ENCODE data around the gene PLXNA2. TPM values are rescaled to one million over a fixed set of nuclear protein-coding genes. Genes with fewer than 3 reads are reported as not detected.

Gene PLXNA2
- total and polyA plus RNA-seq, 2 of the 4 experiments (the other 2 are of a cell fraction): 0.72 to 1.1 TPM

DNA sequence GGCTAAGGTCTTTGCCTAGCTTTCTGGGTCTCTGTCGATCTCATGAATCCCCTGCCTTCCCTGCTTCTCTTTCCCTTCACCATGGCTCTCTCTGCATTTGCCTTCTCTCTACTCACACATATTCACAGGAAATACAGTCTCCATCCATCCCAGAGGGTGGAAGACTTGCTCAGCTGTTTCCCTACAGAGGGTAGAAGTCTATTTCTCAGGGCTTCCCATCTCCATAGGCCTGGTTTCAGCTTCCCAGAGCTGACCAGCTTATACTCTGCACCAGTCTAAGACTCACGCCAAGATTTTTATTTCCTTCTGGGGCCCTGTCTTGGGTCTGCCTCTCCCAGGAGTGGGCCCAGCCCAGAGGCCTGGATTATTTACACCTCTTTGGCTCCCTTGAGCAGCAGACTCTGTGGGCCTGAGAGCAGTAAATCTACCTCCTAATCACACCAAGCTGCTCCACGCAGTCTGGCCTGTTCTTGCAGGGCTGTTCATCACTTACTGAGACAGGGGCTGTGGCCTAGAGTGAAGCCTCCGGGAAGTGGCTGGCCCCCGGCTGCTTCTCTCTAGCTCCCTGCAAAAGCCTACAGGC is 102.5 kb downstream of the PLXNA2 start:
- Histone ChIP-seq H3K9ac (ENCODE audit: low read depth, low read length) (no peak overlapping the region), H3K4me3 (ENCODE audit: insufficient read depth, low read depth, low read length) (no peak overlapping the region), H3K18ac (ENCODE audit: low read depth, low read length) (no peak overlapping the region), H3K56ac (ENCODE audit: extremely low read depth, insufficient read depth, low read length) (no peak overlapping the region), H2BK15ac (ENCODE audit: low read depth, low read length) (no peak overlapping the region), H2AK9ac (replicated peaks; ENCODE audit: low read depth, low read length, poor library complexity) (no peak overlapping the region), H4K20me1 (ENCODE audit: insufficient read depth, low read length) (no peaks in the 10 kb centered on the region), H3K4me2 (ENCODE audit: low read depth, low read length) (no peak overlapping the region), H3K14ac (replicated peaks; ENCODE audit: low read depth, low read length) (0 out of 2 replicates have a peak overlapping the region, but pooled peaks have one; percentile 45), H2BK20ac (ENCODE audit: low read depth, low read length) (no peak overlapping the region), H3K4ac (ENCODE audit: low read depth, low read length) (no peak overlapping the region), H3K9me1 (ENCODE audit: insufficient read depth, low read length) (no peaks in the 10 kb centered on the region), H2BK120ac (ENCODE audit: low read depth, low read length) (no peak overlapping the region), H2BK5ac (ENCODE audit: low read depth, low read length, poor library complexity, severe bottlenecking) (no peak overlapping the region), H3K36me3 (ENCODE audit: control insufficient read depth, insufficient read depth, low read length) (no peaks in the 10 kb centered on the region), H3K79me1 (ENCODE audit: low read depth in 1 of 2, low read length in 2 of 2) (no peaks in the 10 kb centered on the region), H3K27ac (ENCODE audit: insufficient read depth, low read length) (no peak overlapping the region), H3K27me3 (ENCODE audit: control insufficient read depth, insufficient read depth, low read length) (no peaks in the 10 kb centered on the region), H2AK5ac (ENCODE audit: low read depth, low read length) (no peak overlapping the region), H3K23ac (ENCODE audit: low read depth, low read length) (no peak overlapping the region), H4K5ac (ENCODE audit: low read depth, low read length) (no peak overlapping the region), H3K4me1 (ENCODE audit: control insufficient read depth, insufficient read depth, low read length) (no peaks in the 10 kb centered on the region), H3K9me3 (ENCODE audit: control insufficient read depth, insufficient read depth, low read length) (no peaks in the 10 kb centered on the region), H4K8ac (ENCODE audit: low read depth in 2 of 2, low read length in 2 of 2) (no peak overlapping the region), H4K91ac (ENCODE audit: insufficient read depth, low read depth, low read length) (no peak overlapping the region), H2AFZ (replicated peaks; ENCODE audit: low read length, poor library complexity) (no peak overlapping the region)
- no peak for TF ChIP-seq SMC3 (IDR thresholded peaks at IDR 0.05; ENCODE audit: low read depth, low read length)
- no peak for TF ChIP-seq MAFK (IDR thresholded peaks at IDR 0.05; ENCODE audit: low read depth, low read length)
- no peak for TF ChIP-seq RAD21 (IDR thresholded peaks at IDR 0.05; ENCODE audit: low read length)
- TF ChIP-seq BHLHE40 (IDR thresholded peaks at IDR 0.05; ENCODE audit: low read depth, low read length): no peak
- no peak for TF ChIP-seq CHD1 (IDR thresholded peaks at IDR 0.05; ENCODE audit: low read depth, low read length)
- ATAC-seq (ENCODE audit: low read depth) (no peak), DNase-seq (no peak)
- WGBS, 2 experiments (ENCODE audit: extremely low coverage in 2 of 2, insufficient read length in 1 of 2): 30% methylated on average over 2 of the region's 5 CpGs; no CpG with 5 or more reads in 1 of the 2 experiments
- dilution Hi-C loops (cut with HindIII; ENCODE audit: low sequenced_read_pairs, unreplicated experiment): no loop called here
- intact Hi-C loops (cut with micrococcal nuclease): no loop called here
- POLR2A ChIA-PET (ENCODE audit: unreplicated experiment): no interaction called here
- no TSS peak for BruUV-seq (replicated peaks)
- CTCF ChIA-PET: interaction anchor here (1.1 kb wide), 1 partner anchor 9 kb away, joined by 3 read pairs; no protein-coding TSS in a partner anchor
- in situ Hi-C loops (cut with MboI; ENCODE audit: low sequenced_read_pairs): no loop called here
